ENCODE data around the gene PACRG. TPM values are rescaled to one million over a fixed set of nuclear protein-coding genes. Genes with fewer than 3 reads are reported as not detected.

The PACRG gene
- total RNA-seq, 2 experiments from 2014 or later = not detected

DNA sequence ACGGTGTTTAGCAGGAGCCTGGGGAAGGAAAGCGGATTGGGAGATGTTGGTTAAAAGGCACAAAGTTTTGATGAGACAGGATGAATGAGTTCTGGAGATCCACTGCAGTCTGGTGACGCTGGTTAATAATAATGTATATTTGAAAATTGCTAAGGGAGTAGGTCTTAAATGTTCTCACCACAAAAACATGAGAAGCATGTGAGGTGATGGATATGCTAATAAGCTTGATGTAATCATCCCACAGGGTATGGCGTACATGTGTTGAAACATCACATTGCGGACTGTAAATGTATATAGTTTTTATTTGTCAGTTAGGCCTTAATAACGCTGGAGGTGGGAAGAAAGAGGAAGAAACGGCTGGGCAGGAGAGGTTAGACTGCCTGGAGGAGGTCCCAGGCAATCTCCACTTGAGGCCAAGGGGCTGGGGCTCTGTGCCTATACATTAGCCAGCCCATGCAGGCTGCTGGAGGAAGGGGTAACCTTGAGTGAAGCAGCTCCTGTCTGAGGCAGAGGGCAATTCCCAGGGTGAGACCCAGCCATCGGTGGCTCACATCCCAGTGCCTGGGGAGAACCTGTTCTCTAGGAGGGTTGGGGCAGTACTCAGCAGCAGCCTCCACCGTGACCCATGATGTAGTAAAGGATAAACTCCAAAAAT lies 498.5 kb downstream of the PACRG start:
- CTCF ChIA-PET (ENCODE audit: unreplicated experiment) = no interaction called here
- no TSS peak for BruUV-seq (replicated peaks)

DNA sequence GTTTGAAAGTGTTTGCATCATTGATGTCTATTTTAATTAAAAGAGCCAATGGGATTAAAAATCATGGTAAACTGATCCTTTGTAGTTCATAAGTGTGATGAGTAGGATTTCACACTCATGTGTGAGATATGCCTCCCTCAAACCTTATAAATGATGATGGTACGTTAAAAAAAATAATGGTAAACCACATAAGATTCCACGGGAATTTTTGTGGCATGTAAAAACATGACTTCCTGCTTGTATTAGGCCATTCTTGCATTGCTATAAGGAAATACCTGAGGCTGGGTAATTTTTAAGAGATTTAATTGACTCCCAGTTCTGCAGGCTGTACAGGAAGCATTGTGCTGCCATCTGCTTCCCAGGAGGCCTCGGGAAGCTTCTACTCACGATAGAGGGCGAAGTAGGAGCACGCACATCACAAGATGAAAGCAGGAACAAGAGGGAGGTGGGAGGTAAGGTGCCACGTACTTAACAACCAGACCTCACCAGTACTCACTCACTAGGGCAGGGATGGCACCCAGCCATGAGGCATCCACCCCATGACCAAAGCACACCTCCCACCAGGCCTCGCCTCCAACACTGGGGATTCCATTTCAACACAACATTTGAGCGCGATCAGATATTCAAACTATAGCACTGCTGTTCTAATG lies 499.2 kb downstream of the PACRG start:
- intact Hi-C loops (cut with micrococcal nuclease; ENCODE audit: unreplicated experiment) = no loop called here
- Histone ChIP-seq H3K4me1 (ENCODE audit: insufficient read depth, low read length, poor library complexity, severe bottlenecking) (no peaks in the 10 kb centered on the region), H3K79me2 (ENCODE audit: insufficient read depth, low read depth, low read length) (no peaks in the 10 kb centered on the region), H3K9me3 (ENCODE audit: low read length) (no peaks in the 10 kb centered on the region), H3K27ac (ENCODE audit: low read depth, low read length, poor library complexity, severe bottlenecking) (no peak overlapping the region), H2AFZ (ENCODE audit: low read length) (no peak overlapping the region), H3K9me2 (ENCODE audit: insufficient read depth, low read length) (no peaks in the 10 kb centered on the region), H3K36me3 (ENCODE audit: insufficient read depth, low read length) (no peaks in the 10 kb centered on the region), H3K4me2 (ENCODE audit: low read length) (no peak overlapping the region), H4K20me1 (ENCODE audit: insufficient read depth, low read length) (no peaks in the 10 kb centered on the region), H3K4me3 (ENCODE audit: low read depth, low read length, poor library complexity, severe bottlenecking) (no peak overlapping the region)
- no TSS peak for BruUV-seq (replicated peaks)
- TF ChIP-seq, protein P1, sequence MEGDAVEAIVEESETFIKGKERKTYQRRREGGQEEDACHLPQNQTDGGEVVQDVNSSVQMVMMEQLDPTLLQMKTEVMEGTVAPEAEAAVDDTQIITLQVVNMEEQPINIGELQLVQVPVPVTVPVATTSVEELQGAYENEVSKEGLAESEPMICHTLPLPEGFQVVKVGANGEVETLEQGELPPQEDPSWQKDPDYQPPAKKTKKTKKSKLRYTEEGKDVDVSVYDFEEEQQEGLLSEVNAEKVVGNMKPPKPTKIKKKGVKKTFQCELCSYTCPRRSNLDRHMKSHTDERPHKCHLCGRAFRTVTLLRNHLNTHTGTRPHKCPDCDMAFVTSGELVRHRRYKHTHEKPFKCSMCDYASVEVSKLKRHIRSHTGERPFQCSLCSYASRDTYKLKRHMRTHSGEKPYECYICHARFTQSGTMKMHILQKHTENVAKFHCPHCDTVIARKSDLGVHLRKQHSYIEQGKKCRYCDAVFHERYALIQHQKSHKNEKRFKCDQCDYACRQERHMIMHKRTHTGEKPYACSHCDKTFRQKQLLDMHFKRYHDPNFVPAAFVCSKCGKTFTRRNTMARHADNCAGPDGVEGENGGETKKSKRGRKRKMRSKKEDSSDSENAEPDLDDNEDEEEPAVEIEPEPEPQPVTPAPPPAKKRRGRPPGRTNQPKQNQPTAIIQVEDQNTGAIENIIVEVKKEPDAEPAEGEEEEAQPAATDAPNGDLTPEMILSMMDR (conservative IDR thresholded peaks at IDR 0.05; ENCODE audit: low read length) = no peak
- TF ChIP-seq EZH2phosphoT487 (IDR thresholded peaks at IDR 0.05; ENCODE audit: borderline replicate concordance, low read depth, low read length) = no peak
- DNase-seq (ENCODE audit: low spot score) = no peak
- POLR2A ChIA-PET = interaction anchor here (1.0 kb wide), 1 partner anchor 39 kb away, joined by 4 read pairs; no protein-coding TSS in a partner anchor
- CTCF ChIA-PET (ENCODE audit: unreplicated experiment) = no interaction called here

More for the DNA sequence above, 498.5 kb downstream of the PACRG start:
- Histone ChIP-seq H3K4me2 (ENCODE audit: low read length) (no peak overlapping the region), H3K79me2 (ENCODE audit: insufficient read depth, low read depth, low read length) (no peaks in the 10 kb centered on the region), H3K27ac (ENCODE audit: low read depth, low read length, poor library complexity, severe bottlenecking) (no peak overlapping the region), H3K9me3 (ENCODE audit: low read length) (no peaks in the 10 kb centered on the region), H3K4me3 (ENCODE audit: low read depth, low read length, poor library complexity, severe bottlenecking) (no peak overlapping the region), H3K9me2 (ENCODE audit: insufficient read depth, low read length) (no peaks in the 10 kb centered on the region), H4K20me1 (ENCODE audit: insufficient read depth, low read length) (no peaks in the 10 kb centered on the region), H2AFZ (ENCODE audit: low read length) (no peak overlapping the region), H3K36me3 (ENCODE audit: insufficient read depth, low read length) (no peaks in the 10 kb centered on the region), H3K4me1 (ENCODE audit: insufficient read depth, low read length, poor library complexity, severe bottlenecking) (no peaks in the 10 kb centered on the region)
- intact Hi-C loops (cut with micrococcal nuclease; ENCODE audit: unreplicated experiment) = no loop called here
- no peak for DNase-seq (ENCODE audit: low spot score)
- no peak for TF ChIP-seq EZH2phosphoT487 (IDR thresholded peaks at IDR 0.05; ENCODE audit: borderline replicate concordance, low read depth, low read length)
- TF ChIP-seq, protein P1 (conservative IDR thresholded peaks at IDR 0.05; ENCODE audit: low read length) = no peak
- POLR2A ChIA-PET = no interaction called here

- POLR2A ChIA-PET = interaction anchor here (1.0 kb wide), 1 partner anchor 40 kb away, joined by 4 read pairs; no protein-coding TSS in a partner anchor
- Histone ChIP-seq H3K27ac (ENCODE audit: low read depth, low read length, poor library complexity, severe bottlenecking) (no peak overlapping the region), H2AFZ (ENCODE audit: low read length) (no peak overlapping the region), H3K4me3 (ENCODE audit: low read depth, low read length, poor library complexity, severe bottlenecking) (no peak overlapping the region), H3K4me2 (ENCODE audit: low read length) (no peak overlapping the region), H3K36me3 (ENCODE audit: insufficient read depth, low read length) (no peaks in the 10 kb centered on the region), H3K9me2 (ENCODE audit: insufficient read depth, low read length) (no peaks in the 10 kb centered on the region), H4K20me1 (ENCODE audit: insufficient read depth, low read length) (no peaks in the 10 kb centered on the region), H3K79me2 (ENCODE audit: insufficient read depth, low read depth, low read length) (no peaks in the 10 kb centered on the region), H3K4me1 (ENCODE audit: insufficient read depth, low read length, poor library complexity, severe bottlenecking) (no peaks in the 10 kb centered on the region), H3K9me3 (ENCODE audit: low read length) (no peaks in the 10 kb centered on the region)
- BruUV-seq (replicated peaks) = no TSS peak
- CTCF ChIA-PET (ENCODE audit: unreplicated experiment) = no interaction called here
- DNase-seq (ENCODE audit: low spot score) = no peak
- TF ChIP-seq EZH2phosphoT487 (IDR thresholded peaks at IDR 0.05; ENCODE audit: borderline replicate concordance, low read depth, low read length) = no peak
- TF ChIP-seq, protein P1 (conservative IDR thresholded peaks at IDR 0.05; ENCODE audit: low read length) = no peak
- intact Hi-C loops (cut with micrococcal nuclease; ENCODE audit: unreplicated experiment) = no loop called here
Observed at GRCh38 chr6:163228041-163228440, 500.3 kb downstream of the PACRG start.

Data from OCI-LY7 (cell line).